ENCODE measurements around the gene ANKRD6. TPM values are rescaled to one million over a fixed set of nuclear protein-coding genes. Genes with fewer than 3 reads are reported as not detected.

Gene ANKRD6
- total and polyA plus RNA-seq, 2 experiments from 2014 or later = 9.3 to 20.9 TPM

DNA sequence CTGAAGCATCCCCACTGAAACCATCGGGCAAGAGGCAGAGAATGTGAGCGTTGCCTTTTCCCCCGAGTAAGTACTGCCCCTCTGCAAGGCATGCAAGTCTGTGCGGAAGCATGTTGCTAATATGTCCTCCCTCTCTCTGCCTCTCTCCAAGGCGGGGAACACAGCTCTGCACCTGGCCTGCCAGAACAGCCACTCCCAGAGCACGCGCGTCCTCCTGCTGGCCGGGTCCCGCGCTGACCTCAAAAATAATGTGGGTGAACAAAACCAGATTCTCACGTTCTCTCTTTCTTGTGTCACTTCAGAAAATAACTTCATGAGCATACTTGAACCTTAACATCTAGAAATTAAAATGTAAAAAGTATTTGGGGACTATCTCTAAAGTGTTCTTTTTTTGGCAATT lies 179.2 kb downstream of the ANKRD6 start:
- TF ChIP-seq, protein P1, sequence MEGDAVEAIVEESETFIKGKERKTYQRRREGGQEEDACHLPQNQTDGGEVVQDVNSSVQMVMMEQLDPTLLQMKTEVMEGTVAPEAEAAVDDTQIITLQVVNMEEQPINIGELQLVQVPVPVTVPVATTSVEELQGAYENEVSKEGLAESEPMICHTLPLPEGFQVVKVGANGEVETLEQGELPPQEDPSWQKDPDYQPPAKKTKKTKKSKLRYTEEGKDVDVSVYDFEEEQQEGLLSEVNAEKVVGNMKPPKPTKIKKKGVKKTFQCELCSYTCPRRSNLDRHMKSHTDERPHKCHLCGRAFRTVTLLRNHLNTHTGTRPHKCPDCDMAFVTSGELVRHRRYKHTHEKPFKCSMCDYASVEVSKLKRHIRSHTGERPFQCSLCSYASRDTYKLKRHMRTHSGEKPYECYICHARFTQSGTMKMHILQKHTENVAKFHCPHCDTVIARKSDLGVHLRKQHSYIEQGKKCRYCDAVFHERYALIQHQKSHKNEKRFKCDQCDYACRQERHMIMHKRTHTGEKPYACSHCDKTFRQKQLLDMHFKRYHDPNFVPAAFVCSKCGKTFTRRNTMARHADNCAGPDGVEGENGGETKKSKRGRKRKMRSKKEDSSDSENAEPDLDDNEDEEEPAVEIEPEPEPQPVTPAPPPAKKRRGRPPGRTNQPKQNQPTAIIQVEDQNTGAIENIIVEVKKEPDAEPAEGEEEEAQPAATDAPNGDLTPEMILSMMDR (IDR thresholded peaks at IDR 0.05; ENCODE audit: poor library complexity) = no peak
- TF ChIP-seq EZH2 (IDR thresholded peaks at IDR 0.05; ENCODE audit: borderline replicate concordance) = no peak
- no peak for TF ChIP-seq EZH2phosphoT487 (IDR thresholded peaks at IDR 0.05; ENCODE audit: low read depth, severe bottlenecking, unreplicated experiment)
- no peak for DNase-seq (ENCODE audit: low spot score)
- H3K4me3 ChIP-seq = no peak overlapping the region

DNA sequence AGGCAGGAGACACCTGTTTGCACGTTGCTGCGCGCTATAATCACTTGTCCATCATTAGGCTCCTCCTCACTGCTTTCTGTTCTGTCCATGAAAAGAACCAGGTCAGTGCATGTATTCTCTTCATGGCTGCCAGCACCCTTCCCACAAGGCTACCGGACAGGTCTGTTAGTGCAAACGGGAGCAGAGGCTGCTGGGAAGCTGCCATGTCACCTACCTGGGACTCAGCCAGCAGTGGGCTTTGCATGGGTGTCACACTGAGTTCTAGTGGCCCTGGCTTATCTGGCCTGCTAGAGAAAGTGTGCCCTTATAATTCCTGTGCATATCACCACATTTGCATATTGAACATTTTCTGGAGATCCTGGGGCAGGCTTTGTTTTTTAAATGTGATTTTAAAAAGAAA lies 180.8 kb downstream of the ANKRD6 start:
- no peak overlapping the region for H3K4me2 ChIP-seq
- no peaks in the 10 kb centered on the region for H3K79me2 ChIP-seq
- no peak for DNase-seq (ENCODE audit: low spot score)
- H2AFZ ChIP-seq = no peak overlapping the region
- H4K20me1 ChIP-seq (ENCODE audit: insufficient read depth, poor library complexity, severe bottlenecking) = no peaks in the 10 kb centered on the region
- no peaks in the 10 kb centered on the region for H3K27me3 ChIP-seq
- no peaks in the 10 kb centered on the region for H3K9me3 ChIP-seq (ENCODE audit: low read depth)
- no peak overlapping the region for H3K27ac ChIP-seq
- no peaks in the 10 kb centered on the region for H3K4me1 ChIP-seq (ENCODE audit: insufficient read depth)
- no peak overlapping the region for H3K4me3 ChIP-seq
- TF ChIP-seq EZH2 (IDR thresholded peaks at IDR 0.05; ENCODE audit: borderline replicate concordance) (no peak), EZH2phosphoT487 (IDR thresholded peaks at IDR 0.05; ENCODE audit: low read depth, severe bottlenecking, unreplicated experiment) (no peak)
- TF ChIP-seq, protein P1 (IDR thresholded peaks at IDR 0.05; ENCODE audit: poor library complexity) = no peak
- H3K36me3 ChIP-seq (replicated peaks; ENCODE audit: insufficient read depth, low read depth) = no peaks in the 10 kb centered on the region
- WGBS (ENCODE audit: low lambda C conversion rate, missing lambda C conversion rate) = 93% methylated on average over 5 of the region's 5 CpGs
- no peaks in the 10 kb centered on the region for H3K9me2 ChIP-seq (replicated peaks; ENCODE audit: insufficient read depth)

More for the DNA sequence above, 179.2 kb downstream of the ANKRD6 start:
- H3K79me2 ChIP-seq = no peaks in the 10 kb centered on the region
- no peaks in the 10 kb centered on the region for H3K36me3 ChIP-seq (replicated peaks; ENCODE audit: insufficient read depth, low read depth)
- H3K9me3 ChIP-seq (ENCODE audit: low read depth) = no peaks in the 10 kb centered on the region
- H3K4me2 ChIP-seq = no peak overlapping the region
- no peak overlapping the region for H2AFZ ChIP-seq
- no peaks in the 10 kb centered on the region for H3K4me1 ChIP-seq (ENCODE audit: insufficient read depth)
- H3K9me2 ChIP-seq (replicated peaks; ENCODE audit: insufficient read depth) = no peaks in the 10 kb centered on the region
- H3K27ac ChIP-seq = no peak overlapping the region
- whole genome bisulfite sequencing (ENCODE audit: low lambda C conversion rate, missing lambda C conversion rate) = 87% methylated on average over 12 of the region's 12 CpGs
- no peaks in the 10 kb centered on the region for H4K20me1 ChIP-seq (ENCODE audit: insufficient read depth, poor library complexity, severe bottlenecking)
- no peaks in the 10 kb centered on the region for H3K27me3 ChIP-seq

DNA sequence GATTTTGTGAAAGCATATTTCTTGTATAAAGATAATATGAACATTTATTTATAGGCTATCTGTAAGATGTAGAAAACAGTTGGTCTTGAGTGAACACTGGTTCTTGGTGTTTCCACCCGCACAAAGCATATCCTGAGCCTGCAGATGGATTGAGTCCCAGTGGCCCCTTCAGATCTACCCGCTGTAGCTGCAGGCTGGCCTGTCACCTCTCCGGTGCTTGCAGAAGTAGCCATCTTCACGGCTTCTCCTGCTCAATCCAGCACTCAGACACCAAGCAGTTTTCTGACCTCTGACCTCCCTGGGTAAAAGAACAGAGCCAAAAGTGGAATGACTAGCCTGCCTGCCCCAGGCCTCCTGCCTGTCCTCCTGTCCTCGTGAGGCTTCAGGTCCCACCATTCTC lies 182.9 kb downstream of the ANKRD6 start:
- 80% methylated on average over 5 of the region's 5 CpGs for WGBS (ENCODE audit: low lambda C conversion rate, missing lambda C conversion rate)
- DNase-seq (ENCODE audit: low spot score) = no peak
- Histone ChIP-seq H3K36me3 (replicated peaks; ENCODE audit: insufficient read depth, low read depth) (no peaks in the 10 kb centered on the region), H3K4me1 (ENCODE audit: insufficient read depth) (no peaks in the 10 kb centered on the region), H3K4me3 (no peak overlapping the region), H2AFZ (no peak overlapping the region), H4K20me1 (ENCODE audit: insufficient read depth, poor library complexity, severe bottlenecking) (no peaks in the 10 kb centered on the region), H3K79me2 (no peaks in the 10 kb centered on the region), H3K9me3 (ENCODE audit: low read depth) (no peaks in the 10 kb centered on the region), H3K9me2 (replicated peaks; ENCODE audit: insufficient read depth) (no peaks in the 10 kb centered on the region), H3K27ac (no peak overlapping the region), H3K27me3 (no peaks in the 10 kb centered on the region), H3K4me2 (no peak overlapping the region)
- TF ChIP-seq EZH2phosphoT487 (IDR thresholded peaks at IDR 0.05; ENCODE audit: low read depth, severe bottlenecking, unreplicated experiment) (no peak), EZH2 (IDR thresholded peaks at IDR 0.05; ENCODE audit: borderline replicate concordance) (no peak)
- TF ChIP-seq, protein P1 (IDR thresholded peaks at IDR 0.05; ENCODE audit: poor library complexity) = no peak

DNA sequence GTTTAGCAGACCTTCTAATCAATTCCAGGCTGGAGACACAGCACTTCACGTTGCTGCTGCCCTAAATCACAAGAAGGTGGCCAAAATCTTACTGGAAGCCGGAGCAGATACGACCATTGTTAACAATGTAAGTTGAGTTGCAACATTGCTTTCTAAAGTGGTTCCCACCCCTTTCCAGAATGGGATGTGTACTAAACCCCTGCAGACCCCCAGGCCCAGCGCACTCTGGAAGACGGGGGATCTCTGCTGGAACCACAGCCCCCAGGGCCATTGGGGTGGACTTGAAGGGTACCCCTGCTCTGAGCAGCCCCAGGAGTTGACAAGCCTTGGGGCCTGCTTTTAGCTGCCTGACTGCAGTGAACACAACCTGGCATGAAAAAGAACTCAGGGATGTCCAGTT lies 183.6 kb downstream of the ANKRD6 start:
- WGBS (ENCODE audit: low lambda C conversion rate, missing lambda C conversion rate) = 87% methylated on average over 5 of the region's 5 CpGs
- no peaks in the 10 kb centered on the region for H3K27me3 ChIP-seq
- H3K4me3 ChIP-seq = no peak overlapping the region
- H3K4me2 ChIP-seq = no peak overlapping the region
- H3K9me2 ChIP-seq (replicated peaks; ENCODE audit: insufficient read depth) = no peaks in the 10 kb centered on the region
- H3K27ac ChIP-seq = no peak overlapping the region
- H3K79me2 ChIP-seq = no peaks in the 10 kb centered on the region
- no peaks in the 10 kb centered on the region for H3K36me3 ChIP-seq (replicated peaks; ENCODE audit: insufficient read depth, low read depth)
- no peak overlapping the region for H2AFZ ChIP-seq
- H3K4me1 ChIP-seq (ENCODE audit: insufficient read depth) = no peaks in the 10 kb centered on the region
- no peaks in the 10 kb centered on the region for H3K9me3 ChIP-seq (ENCODE audit: low read depth)
- no peak for TF ChIP-seq EZH2phosphoT487 (IDR thresholded peaks at IDR 0.05; ENCODE audit: low read depth, severe bottlenecking, unreplicated experiment)
- TF ChIP-seq, protein P1 (IDR thresholded peaks at IDR 0.05; ENCODE audit: poor library complexity) = no peak
- no peak for TF ChIP-seq EZH2 (IDR thresholded peaks at IDR 0.05; ENCODE audit: borderline replicate concordance)
- no peaks in the 10 kb centered on the region for H4K20me1 ChIP-seq (ENCODE audit: insufficient read depth, poor library complexity, severe bottlenecking)
- no peak for DNase-seq (ENCODE audit: low spot score)
